Activated CD4-positive, alpha-beta T cell treated with anti-CD3 and anti-CD28 coated beads, Interleukin-2, Interleukin-4, amounts not matched to agents 100 ng/mL and 50 ng/mL, durations not matched to agents 16 hours and 8 hours (primary cell): ENCODE results near the gene ENTHD1.
"Not testable (repeated sequence)": the region's sequence is repeated elsewhere in the genome, so short reads cannot be mapped to it uniquely, and the experiment has no call there.

ENCODE experiments used
- DNase-seq: peaks from one replicate; pipeline ENCODE4 v3.0.0-alpha.2; 2020; ENCODE audit warnings: low spot score

The ENTHD1 gene

DNA sequence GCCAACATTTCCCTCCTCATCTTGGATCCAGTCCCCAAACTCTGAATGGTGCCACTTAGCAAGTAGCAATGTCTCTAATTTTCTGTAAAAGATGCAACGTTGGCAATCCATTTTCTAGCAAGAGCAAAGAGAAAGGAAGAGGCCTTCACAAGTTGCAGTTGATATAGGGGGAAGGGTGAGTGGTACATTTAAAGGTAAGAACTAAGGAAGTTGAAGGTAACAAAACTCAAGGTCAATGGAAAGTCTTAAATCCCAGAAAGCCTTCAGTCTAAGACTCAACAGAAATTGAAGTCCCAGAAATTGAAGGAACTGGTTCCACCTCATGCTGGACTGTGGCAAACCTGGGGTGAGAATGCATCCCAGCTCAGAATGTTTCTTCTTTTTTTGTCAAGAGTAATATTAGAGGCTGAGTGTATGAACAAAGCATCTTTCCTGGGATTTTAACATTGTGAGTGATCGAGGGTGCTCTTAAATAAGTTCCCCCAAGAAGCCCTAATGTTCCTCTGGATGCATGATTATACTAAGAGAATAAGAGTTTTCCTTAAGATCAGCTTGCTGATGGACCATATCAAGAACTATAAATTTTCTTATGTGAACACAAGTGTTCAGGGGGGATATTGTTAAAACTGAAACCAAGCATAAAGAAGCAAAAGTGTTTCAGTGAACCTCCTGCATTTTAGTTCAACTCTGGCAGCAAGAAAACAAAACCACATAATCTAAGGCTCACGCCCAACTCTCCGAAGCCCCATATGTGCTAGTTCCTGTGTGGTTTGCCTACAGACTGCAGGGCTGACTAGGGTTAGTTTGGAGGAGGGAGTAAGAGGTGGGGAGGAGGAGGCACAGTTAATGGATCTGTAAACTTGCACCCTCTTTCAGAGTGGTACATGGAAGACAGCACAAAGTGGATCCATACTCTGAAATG, 7.0 kb upstream of the ENTHD1 start, which contains the start of gene GRAP2:
Gene GRAP2, plus strand, starts transcription at position 779 of the 922 bp plus-strand sequence. CDS start 46,023 bp downstream, outside the sequence.
- DNase-seq: peak; percentile 92

DNA sequence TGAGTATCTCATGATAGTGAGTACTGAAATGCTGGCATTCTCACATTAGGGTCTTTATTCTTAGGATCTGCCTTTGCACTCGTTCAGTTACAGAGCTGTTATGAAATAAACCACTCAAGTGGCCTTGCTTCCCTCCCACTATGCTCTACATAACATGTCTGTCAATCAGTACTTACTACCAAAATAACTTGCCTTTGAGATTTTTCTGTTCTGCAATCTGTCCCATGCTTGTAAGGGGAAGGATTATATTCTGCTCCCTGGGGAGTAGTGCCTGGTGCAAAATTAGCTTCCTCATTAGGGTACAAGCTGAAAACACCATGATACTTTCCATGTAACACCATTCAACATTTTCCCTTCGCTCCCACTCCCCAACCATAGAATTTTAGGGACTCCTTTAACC, 5.4 kb upstream of the ENTHD1 start:
- no peak for DNase-seq

DNA sequence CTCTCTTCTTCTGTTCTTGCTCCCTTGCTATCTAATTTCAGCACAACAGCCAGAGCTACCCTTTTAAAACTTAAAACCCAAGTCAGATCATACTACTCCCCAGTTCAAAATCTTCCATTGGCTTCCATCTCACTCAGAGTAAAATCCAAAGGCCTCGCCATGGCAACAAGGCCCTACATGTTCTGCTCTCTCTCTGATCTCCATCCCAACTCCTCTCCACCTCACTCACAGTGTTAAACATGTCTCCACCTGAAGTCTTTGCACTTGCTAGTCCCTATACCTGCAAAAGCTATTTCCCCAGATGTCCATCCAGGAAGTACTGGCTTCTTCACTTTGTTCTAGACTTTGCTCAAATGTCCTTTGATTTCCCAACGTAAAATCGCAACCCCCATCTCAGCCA, 4.3 kb upstream of the ENTHD1 start:
- DNase-seq: no peak

DNA sequence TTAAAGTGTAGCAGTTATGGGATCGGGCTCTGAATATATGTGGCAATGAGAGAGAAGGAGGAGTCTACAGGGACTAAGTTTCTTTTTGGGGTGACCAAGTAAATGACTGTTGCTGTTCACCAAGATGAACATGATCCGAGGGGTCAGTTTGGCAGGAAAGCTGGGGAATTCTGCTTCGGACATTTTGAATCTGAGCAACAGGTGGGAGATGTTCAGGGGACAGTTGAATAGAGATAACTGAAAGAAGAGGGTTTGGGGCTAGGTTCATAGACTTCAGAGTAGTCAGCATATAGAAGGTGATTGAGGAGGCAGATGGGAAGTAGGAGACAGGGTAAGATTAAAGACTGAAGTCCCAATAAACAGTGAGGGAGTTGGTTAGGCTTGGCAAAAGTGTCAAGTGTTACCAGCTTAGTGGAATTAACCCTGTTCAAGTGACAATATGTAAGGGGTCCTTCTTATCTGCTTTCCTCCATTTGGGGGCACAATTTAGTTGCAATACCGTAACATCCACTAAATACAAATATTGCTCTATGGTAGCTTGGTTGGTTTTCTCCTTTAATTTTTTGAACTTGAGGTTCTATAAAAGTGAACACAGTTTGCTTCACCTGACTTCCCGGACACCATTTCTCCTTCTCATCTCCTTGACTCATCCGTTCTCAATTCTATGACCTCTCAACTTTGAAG, 2.9 kb upstream of the ENTHD1 start:
- no peak for DNase-seq

DNA sequence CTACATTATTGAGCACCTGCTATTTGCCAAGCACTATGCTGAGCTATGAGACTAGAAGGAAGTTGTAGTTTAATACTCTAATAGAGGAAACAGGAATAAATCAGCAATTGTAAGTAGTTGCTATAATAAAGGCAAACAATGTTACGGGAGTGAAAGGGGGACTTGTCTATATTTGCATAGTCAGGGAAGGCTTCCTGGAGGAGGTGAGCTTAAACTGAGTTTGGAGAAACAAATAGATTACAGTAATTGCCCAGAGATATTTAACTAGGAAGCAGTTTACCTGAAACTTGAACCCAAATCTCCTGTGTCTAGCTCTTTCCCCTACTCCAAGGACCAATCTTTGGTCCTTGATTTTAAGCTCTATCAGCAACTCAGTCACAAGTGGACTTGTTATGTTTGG, 2.1 kb upstream of the ENTHD1 start:
- DNase-seq: no peak

DNA sequence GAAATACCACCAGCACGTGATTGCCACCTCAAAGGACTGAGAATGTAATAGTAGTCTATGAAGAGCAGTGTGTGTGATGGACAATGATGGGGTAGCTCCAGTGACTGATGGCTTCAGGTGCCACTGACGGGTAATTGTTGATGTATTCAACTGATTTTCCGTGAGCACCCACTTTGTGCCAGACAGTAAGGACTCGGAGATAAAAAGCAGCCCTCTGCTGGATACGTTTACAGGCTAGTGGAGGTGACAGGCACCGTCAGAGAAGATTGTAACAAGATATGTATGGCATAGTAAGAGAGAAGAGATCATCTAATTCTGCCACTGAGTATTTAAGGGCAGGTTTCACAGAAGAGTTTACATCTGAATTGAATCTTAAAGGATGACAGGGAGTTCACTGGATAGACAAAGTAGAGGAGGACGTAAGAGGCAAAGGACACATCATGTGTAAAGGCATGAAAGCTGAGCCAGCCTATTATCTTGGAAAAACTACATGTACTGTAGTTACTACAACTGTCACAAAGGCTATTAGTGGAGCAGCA, 1.1 kb upstream of the ENTHD1 start:
- no peak for DNase-seq

DNA sequence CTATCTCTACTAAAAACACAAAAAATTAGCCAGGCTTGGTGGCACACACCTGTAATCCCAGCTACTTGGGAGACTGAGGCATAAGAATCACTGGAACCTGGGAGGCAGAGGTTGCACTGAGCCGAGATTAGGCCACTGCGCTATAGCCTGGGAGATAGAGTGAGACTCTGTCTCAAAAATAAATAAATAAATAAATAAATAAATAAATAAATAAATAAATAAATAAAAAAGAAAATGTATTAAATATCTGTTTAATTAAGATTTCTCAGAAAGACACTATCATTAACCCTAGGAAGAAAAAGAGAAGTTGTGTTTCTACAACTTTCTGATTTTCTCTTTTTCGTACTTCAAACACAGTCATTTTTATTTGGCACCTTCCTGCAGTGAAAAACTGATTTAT, 3.6 kb downstream of the ENTHD1 start:
- DNase-seq: not testable (repeated sequence)

DNA sequence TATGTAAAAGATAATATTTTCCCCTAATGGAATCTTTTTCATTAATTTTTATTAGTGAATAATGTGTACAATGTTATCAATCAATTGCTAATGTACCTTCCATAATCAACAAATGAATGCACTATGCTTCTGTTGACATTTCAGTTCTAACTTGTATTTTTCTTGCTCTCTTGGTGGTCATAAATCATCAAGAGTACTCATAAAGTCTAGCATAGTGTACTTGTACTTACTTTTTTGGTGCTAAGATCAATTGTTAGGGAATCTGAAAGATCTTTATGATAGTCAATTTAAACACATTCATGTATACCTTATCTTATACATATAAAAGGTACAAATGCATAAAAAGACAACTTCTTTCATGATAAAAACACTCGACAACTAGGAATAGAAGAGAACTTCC, 10.5 kb downstream of the ENTHD1 start:
- DNase-seq: no peak

DNA sequence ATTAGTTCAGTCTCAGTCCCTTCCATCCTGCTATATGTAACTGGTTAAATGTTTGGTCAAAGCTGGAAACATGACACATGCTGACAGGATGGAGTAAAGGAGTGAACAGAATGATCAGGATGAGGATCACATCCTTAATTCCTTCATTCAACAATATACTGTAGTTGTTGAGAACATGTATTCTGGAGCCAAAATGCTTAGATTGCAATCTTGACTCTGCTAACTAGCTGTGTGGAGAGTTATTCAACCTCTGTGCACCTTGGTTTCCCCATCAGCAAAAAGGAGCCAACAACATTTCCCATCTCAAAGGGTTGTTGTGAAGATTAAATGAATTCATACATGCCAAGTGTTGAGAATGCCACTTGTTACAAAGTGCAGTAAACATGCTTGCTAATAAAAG, 12.8 kb downstream of the ENTHD1 start:
- no peak for DNase-seq

DNA sequence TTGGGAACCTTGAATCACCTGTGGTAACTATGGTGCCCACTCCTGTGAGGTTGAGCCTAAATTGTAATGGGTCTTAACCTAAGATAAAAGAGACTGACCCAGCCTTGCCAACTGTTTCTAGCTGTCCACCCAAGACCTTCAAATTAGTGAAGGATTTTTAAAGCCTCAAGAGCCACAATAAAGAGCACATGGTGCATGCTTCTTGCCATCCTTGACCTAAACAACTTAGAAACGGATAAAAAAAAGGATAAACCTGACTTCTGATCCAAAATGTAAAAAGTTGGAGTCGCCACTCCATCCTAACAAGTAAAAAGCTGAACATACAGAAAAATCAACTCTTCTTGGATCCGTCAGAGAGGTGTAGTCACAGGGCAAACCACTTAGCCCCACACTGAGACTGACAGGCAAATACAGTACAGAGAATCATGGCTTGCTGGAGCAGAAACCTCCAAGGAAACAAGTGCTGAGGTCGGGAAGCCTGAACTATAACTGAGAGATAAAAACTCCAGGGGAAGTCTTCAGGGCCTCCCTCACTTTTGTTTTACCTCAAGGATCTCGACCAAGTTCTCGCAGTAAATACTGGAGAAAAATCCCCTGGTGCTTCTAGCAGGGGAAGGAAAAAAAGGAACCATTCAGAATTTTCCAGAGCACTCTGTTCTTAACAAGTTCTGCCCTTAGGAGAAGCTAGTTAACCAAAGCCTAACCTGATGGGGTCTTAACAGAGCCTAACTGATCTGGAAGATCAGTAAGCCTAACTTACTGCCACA, 16.3 kb downstream of the ENTHD1 start:
- no peak for DNase-seq

DNA sequence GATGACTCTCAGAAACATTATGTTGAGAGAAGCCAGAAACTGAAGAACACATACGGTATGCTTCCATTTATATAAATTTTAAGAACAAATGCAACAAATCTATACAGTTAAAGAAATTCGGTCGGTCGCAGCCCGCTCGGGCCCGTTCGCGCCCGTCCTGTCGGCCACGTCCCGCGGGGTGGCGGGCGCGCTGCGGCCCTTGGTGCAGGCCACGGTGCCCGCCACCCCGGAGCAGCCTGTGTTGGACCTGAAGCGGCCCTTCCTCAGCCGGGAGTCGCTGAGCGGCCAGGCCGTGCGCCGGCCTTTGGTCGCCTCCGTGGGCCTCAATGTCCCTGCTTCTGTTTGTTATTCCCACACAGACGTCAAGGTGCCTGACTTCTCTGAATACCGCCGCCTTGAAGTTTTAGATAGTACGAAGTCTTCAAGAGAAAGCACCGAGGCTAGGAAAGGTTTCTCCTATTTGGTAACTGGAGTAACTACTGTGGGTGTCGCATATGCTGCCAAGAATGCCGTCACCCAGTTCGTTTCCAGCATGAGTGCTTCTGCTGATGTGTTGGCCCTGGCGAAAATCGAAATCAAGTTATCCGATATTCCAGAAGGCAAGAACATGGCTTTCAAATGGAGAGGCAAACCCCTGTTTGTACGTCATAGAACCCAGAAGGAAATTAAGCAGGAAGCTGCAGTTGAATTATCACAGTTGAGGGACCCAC, 18.2 kb downstream of the ENTHD1 start:
- not testable (repeated sequence) for DNase-seq

DNA sequence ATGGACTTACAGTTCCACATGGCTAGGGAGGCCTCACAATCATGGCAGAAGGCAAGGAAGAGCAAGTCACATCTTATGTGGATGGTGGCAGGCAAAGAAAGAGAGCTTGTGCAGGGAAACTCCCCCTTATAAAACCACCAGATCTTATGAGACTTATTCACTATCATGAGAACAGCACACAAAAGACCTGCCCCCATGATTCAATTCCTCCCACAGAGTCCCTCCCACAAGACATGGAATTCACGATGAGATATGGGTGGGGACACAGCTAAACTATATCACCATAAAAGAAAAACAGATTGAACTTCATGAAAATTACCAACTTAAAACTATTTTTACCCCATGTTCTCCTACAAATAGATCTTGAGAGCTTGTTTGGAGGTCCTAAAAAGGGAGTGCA, 19.6 kb downstream of the ENTHD1 start:
- no peak for DNase-seq

DNA sequence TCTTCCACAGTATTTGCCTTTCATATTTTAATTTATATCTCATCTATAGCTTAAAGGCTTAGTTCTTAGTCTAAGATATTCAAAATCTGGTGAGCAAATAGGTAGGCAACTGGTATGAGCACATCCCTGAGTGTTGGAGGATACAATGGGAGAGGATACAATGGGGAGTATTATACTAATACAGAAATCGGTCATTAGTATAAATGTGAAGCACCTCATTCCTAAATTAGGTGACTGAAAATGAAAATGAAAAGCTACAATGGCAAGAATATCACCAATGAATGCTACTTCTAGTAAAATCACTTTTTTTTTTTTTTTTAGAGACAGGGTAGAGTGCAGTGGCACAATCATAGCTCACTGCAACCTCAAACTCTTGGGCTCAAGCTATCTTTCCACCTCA, 21.0 kb downstream of the ENTHD1 start:
- DNase-seq: no peak

DNA sequence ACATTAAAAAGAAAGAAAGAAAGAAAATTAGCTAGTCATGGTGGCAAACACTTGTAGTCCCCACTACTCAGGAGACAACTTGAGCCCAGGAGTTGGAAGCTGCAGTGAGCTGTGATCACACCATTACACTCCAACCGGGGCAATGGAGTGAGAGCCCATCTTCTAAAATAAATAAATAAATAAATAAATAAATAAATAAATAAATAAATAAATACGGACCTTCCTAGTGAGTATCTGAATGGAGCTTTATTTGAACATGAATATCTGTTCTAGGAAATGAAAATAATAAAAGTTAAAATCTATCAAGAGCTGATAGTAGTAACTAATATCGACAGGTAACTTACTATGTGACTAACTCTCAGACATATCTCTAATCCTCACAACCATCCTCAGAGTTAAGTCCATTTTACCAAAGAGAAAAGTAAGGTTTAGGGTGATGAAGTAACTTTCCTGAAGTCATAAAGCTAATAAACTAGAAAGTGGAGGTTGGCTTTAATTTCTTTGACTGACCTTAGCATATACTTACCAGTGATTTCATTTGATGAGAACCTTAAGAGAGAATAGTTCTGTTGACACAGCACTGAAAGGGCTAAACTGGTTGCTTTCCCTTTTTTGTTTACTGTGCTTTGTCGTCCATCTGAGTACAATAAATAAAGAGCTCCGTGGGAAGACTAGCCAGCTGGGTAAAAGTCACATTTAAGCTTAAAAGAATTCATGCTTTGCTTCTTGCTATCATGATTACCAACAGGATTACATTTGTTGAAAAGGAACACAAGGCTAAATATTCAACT, 22.4 kb downstream of the ENTHD1 start:
- DNase-seq: no peak

DNA sequence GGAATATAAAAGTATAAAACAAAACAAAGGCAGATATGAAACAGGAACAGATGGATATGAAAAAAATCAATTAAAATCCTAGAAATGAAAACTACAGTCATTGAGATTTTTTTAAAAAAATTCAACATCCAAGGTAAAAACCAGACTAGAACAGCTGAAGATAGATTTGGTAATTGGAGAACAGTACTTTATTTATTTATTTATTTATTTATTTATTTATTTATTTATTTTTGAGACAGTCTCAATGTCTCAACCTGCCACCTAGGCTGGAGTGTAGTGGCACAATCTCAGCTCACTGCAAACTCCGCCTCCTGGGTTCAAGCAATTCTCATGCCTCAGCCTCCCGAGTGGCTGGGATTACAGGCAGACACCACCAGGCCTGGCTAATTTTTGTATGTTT, 23.8 kb downstream of the ENTHD1 start:
- not testable (repeated sequence) for DNase-seq

DNA sequence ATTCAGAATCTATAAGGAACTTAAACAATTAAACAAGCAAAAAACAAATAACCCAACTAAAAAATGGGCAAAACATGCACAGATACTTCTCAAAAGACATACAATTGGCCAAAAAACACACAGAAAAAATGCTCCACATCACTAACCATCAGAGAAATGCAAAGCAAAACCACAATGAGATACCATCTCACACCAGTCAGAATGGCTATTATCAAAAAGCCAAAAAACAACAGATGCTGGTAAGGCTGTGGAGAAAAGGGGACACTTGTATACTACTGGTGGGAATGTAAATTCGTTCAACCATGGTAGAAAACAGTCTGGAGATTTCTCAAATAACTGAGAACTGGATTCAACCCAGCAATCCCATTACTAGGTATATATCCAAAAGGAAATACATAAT, 24.8 kb downstream of the ENTHD1 start:
- no peak for DNase-seq

DNA sequence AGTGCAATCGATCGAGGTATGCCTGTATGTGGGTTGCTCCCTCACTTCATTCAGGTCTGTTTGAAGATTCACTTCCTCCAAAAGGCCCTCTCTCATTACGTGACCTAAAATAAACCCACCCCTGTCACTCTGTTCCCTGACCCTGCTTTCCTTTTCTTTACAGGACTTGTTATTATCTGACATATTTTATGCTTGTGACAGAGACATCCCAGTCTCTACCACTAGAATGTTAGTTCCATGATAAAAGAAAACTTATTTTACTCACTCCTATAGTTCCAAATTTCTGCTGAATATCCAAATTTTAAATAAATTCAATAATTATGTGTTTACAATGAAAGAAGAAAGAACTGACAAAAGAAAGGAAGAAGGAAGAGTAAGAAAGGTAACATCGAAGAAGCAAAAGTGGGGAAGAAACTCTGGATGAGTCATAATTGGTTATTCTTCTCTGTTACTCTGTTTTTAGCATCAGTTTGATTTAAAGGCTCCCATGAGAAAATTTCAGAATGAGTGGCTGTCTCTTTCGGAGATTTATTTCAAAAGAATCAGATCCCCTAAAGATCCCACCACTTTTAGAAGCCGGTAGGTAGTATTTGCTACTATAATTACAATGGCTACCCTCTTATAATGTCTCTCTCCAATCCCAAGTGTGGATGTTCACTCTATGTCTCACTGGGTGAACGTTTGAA, 33.5 kb downstream of the ENTHD1 start:
- DNase-seq: peak; percentile 44

DNA sequence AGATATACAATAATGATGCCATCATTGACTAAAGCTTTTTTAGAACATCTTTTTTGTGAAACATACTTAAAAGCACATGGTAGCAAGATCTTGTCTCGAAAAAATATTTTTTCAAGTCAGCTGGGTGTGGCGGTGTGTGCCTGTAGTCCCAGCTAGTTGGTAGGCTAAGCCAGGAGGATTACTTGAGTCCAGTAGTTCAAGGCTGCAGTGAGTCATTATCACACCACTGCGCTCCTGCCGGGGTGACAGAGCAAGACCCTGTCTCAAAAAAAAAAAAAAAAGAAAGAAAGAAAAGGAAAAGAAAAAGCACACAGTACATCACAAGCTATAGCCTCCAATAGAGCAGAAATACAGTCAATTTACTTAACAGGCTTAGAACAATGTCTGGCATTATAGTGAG, 37.0 kb downstream of the ENTHD1 start:
- no peak for DNase-seq

DNA sequence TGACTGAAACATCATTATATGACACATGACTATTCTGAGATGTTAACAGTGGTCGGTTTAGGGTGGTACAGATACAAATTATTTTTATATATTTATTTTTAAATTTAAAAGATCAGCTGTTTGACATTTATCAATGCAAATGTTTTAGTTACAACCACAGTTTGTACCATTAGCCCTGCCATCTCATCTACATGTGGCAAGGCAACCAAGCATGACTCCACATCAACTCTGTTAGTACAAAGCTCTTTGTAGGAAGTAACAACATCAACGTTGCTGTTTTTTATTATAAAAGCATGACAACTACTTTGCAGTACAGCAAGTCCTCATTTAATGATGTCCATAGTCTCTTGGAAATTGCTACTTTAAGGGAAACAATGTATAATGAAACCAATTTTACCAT, 40.8 kb downstream of the ENTHD1 start:
- DNase-seq: no peak

DNA sequence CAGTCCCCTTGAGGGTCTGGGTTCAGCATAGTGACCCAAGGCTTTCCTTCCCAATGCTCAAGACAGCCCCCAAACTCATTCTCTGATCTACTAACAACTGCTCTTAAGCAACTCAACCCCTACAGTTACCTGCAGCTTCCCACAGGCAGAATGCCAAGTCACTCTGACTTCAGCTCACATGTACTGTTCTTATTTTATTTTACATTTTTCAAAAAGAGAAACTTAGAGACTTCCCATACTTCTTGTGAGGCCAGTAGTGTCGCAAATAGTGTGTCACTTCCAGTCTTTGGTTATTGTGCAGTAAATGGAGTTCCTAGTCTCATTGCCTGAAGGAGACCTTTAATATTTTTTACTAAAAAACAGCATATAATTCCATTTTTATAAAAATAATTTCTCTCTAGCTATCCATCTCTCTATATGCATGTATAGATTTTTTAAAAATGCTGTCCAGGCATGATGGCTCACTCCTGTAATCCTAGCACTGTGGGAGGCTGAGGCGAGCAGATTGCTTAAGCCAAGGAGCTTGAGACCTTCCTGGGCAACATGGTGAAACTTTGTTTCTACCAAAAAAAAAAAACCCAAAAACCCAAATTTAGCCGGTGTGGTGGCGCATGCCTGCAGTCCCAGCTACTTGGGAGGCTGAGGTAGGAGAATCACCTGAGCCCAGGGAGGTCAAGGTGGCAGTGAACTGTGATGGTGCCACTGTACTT, 41.8 kb downstream of the ENTHD1 start:
- DNase-seq: no peak
